Right cardiac atrium (tissue), 5 donors: ENCODE measurements around the gene CNOT1. TPM values are rescaled to one million over a fixed set of nuclear protein-coding genes. Genes with fewer than 3 reads are reported as not detected.

Experiments used
- ATAC-seq, 2 donors: fragments of 200-7000 bp; cut with Tn5 transposase; one replicate each; pipeline versions ENCODE4 v1.8.0 to v1.9.1; 2020; ENCODE audit warnings: moderate library complexity in 2 of 2, mild to moderate bottlenecking in 1 of 2
- DNase-seq, 3 donors: peaks; one replicate each; pipeline ENCODE4 v3.0.0-alpha.2; 2020
- H3K27ac ChIP-seq: one replicate; pipeline ENCODE4 v1.5.1; 2013; ENCODE audit warnings: mild to moderate bottlenecking, low read length, control low read depth, moderate library complexity
- H3K27me3 ChIP-seq: one replicate; pipeline ENCODE4 v1.6.1; 2013; ENCODE audit not compliant: control insufficient read depth, insufficient read depth
- H3K4me1 ChIP-seq: one replicate; pipeline ENCODE4 v1.6.1; 2013; ENCODE audit warnings: low read length; ENCODE audit not compliant: control insufficient read depth, insufficient read depth
- H3K4me3 ChIP-seq: one replicate; pipeline ENCODE4 v1.5.1; 2013; ENCODE audit warnings: low read length, control low read depth
- H3K9me3 ChIP-seq: one replicate; pipeline ENCODE4 v1.6.1; 2013; ENCODE audit warnings: low read length; ENCODE audit not compliant: control insufficient read depth
- WGBS: extraction: QIAGEN DNeasy Blood & Tissue Kit; methylation state at CpG from one replicate; pipeline ENCODE4 v1.1.7; 2013; 5-methylcytosine and 5-hydroxymethylcytosine counted together
- intact Hi-C, 4 donors: fragments of 100-400 bp; cut with DNase I; formaldehyde crosslinking; loops; one replicate each; pipeline versions ENCODE4 v1.11.0 to v1.14.0; 2022 to 2023
- polyA plus RNA-seq: library from polyadenylated mRNA; stranded (reverse); fragments of 200-250 nt; gene quantifications from one replicate; pipeline ENCODE4 v1.2.3, GENCODE V29; 2013
- total RNA-seq, 4 donors: library from RNA; stranded (reverse); fragmentation: NEBNext Ultra II Directional; extraction: Animal tissue kit (Norgen Biotek cat#: 25700); gene quantifications; one replicate each; pipeline ENCODE4 v1.2.1, GENCODE V29; 2021
- donor health status: healthy with polysubstance abuse.
- donor health status: DM: no; HTN: yes; CAD: no.
- donor health status: DM: no; HTN: no; CAD: no.
- donor health status: DM: no; HTN: yes; CAD: no; lungs with severe emphysema.
- donor health status: DM: yes; HTN: yes; CAD: no.

Gene CNOT1
- total and polyA plus RNA-seq, 5 donors, result 26.3 to 85.8 (median 76.9) TPM

DNA sequence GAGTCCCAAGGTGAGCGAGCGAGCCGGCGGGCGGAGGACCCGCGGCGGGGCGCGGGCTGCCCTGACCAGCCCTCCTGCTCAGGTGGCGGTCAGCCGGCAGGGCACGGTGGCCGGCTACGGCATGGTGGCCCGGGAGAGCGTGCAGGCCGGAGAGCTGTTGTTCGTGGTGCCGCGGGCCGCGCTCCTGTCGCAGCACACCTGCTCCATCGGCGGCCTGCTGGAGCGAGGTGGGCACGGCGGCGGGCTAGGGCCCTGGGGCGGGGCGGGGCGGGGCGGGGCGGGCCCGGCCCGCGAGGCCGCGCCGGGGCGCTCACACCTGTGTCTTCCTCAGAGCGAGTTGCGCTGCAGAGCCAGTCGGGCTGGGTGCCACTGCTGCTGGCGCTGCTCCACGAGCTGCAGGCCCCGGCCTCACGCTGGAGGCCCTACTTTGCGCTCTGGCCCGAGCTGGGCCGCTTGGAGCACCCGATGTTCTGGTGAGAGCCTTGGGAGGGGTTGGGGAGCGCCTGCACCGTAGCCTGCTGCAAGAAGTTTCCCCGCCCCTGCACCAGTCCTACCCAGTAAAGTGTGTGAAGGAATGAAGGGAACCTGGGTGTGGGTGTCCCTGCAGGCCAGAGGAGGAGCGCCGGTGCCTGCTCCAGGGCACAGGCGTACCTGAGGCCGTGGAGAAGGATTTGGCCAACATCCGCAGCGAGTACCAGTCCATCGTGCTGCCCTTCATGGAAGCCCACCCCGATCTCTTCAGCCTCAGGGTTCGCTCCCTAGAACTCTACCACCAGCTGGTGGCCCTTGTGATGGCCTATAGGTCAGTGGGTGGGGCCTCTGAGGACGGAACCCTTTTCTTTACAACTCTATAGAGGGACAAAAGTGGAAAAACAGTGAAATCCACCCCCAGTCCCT, 113.5 kb downstream of the CNOT1 start:
- 15% methylated on average over 66 of the region's 66 CpGs for WGBS
- ATAC-seq (peak; percentile 15 to 30), DNase-seq (peak in 2 of 3 donors; percentile 73 to 78)
- intact Hi-C loops, result loop anchor here in 2 of 4 donors (10.0 kb wide), 3 partner anchors 119 to 239 kb away; no protein-coding TSS in a partner anchor
- Histone ChIP-seq H3K27me3 (no peaks in the 10 kb centered on the region), H3K4me1 (peaks cover 5% of the 10 kb centered on the region), H3K27ac (peak overlapping the region; percentile 13), H3K9me3 (no peaks in the 10 kb centered on the region), H3K4me3 (peak overlapping the region; percentile 56)

DNA sequence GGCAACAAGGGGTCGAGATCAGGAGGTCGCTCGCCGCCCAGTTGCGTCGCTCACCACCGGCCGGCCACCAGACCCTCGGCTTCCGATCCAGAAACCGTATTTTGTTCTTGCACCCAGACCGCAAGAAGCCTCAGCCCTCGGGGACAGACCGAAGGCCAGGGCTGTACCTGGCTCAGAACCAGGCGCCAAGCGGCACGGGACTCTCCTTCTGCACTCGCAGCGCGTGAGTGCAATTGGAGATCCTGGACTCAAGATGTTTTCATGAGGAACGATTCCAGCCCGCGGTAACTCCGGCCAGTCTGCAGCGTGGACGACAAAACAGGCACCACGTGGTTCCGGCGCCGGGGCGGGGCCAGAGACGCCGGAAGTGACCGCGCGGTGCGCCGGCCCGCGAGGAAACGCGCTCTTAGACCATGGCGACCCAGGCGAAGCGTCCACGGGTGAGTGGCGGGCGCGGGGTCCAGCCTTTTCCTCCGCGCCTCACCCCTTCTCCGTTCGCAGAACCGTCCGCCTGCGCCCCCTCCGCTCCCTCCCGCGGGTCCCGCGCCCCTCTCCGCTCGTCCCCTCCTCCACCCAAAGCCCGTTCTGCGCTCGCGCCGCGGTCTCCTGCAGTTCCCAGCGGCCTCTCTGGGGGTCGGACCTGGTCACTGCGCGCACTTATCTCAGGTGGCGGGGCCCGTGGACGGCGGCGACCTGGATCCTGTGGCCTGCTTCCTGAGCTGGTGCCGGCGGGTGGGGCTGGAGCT, 114.3 kb downstream of the CNOT1 start, which contains the start of gene SETD6:
SETD6 (plus strand) TSS at position 393 of the 746 bp plus-strand sequence; CDS start at position 414, 21 bp downstream.
- ATAC-seq, result peak; percentile 94 to 95
- Histone ChIP-seq H3K4me1 (peaks cover 5% of the 10 kb centered on the region), H3K9me3 (no peaks in the 10 kb centered on the region), H3K27ac (peak within 1 kb of the TSS; percentile 31), H3K27me3 (no peaks in the 10 kb centered on the region), H3K4me3 (peak within 1 kb of the TSS; percentile 56)
- intact Hi-C loops, result loop anchor here in 2 of 4 donors (10.0 kb wide), 3 partner anchors 120 to 240 kb away; no protein-coding TSS in a partner anchor
- peak; percentile 90 to 95 (median 94) for DNase-seq
- WGBS, result under 1% methylated on average over 80 of the region's 80 CpGs

DNA sequence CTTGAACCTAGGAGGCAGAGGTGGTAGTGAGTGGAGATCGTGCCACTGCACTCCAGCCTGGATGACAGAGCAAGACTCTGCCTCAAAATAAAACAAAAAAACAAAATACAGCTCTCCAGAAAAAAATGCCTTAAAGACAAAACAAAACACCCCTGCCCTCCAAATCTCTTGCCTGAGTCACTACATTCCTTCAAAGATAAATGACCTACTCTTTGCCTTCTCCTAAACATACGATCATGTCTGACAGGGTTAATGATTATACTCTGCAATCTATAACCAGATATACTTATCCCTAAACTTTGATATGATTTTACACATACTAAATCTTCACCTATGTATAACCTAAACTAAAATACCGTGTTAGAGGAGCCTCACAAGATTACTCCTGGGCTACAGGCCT, 115.8 kb downstream of the CNOT1 start:
- WGBS, result 89% methylated on average over 3 of the region's 3 CpGs
- H3K9me3 ChIP-seq, result no peaks in the 10 kb centered on the region
- ATAC-seq, result no peak
- H3K4me3 ChIP-seq, result no peak overlapping the region
- H3K27me3 ChIP-seq, result no peaks in the 10 kb centered on the region
- intact Hi-C loops, result loop anchor here in 2 of 4 donors (5.0 to 10.0 kb wide), 4 partner anchors 121 to 243 kb away; no protein-coding TSS in a partner anchor
- DNase-seq, result no peak
- H3K27ac ChIP-seq, result no peak overlapping the region
- H3K4me1 ChIP-seq, result peaks cover 5% of the 10 kb centered on the region

DNA sequence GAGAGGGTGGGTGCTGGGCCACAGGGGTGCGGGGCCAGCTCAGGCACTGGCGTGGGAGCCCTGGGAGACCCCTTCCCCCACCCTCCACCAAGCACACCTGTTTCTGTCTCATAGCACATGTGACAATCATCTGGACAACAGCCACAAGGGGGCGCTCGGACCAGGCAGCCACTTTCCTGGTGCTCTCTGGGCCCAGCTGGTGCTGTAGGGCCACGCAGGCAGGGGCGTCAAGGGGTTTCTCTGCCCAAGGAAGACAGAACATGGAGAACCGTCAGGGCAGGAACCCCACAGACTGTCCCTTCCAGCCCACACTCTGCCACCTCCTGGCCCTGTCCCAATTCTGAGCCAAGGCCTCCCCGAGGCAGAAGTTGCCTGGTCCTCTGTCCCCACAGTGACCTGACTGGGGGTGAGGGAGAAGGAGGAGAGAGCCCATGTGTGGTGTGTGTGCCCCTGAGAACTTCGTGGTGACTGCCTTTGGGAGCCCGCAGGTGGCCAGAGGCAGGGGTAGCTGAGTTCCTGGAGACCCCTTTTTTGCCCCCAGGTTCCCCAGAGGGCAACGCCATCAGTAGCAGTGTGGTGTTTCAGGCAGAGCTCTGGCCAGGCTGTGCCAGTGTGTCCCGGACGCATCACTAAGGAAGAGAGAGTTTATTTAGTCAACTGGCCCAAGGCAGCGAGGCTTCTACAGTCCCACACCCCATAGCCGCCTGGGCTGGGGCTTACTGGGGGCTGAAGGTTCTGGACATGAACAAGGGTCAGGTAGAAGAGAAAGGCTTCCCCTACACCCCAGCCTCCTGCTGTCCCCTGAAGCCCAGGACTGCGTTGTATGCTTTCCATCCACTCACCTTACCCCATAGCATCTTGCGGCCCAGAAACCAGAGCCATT, 117.5 kb downstream of the CNOT1 start:
- DNase-seq (peak; percentile 76 to 92 (median 88)), ATAC-seq (peak in 1 of 2 donors; percentile 22)
- no peak overlapping the region for H3K27ac ChIP-seq
- H3K9me3 ChIP-seq, result no peaks in the 10 kb centered on the region
- intact Hi-C loops, result loop anchor here in 2 of 4 donors (5.0 to 10.0 kb wide), 4 partner anchors 123 to 245 kb away; no protein-coding TSS in a partner anchor
- 59% methylated on average over 17 of the region's 17 CpGs for WGBS
- no peaks in the 10 kb centered on the region for H3K27me3 ChIP-seq
- H3K4me3 ChIP-seq, result no peak overlapping the region
- H3K4me1 ChIP-seq, result peaks cover 5% of the 10 kb centered on the region

- 87% methylated on average over 30 of the region's 30 CpGs for WGBS
- Histone ChIP-seq H3K4me1 (no peaks in the 10 kb centered on the region), H3K9me3 (no peaks in the 10 kb centered on the region), H3K27ac (no peak overlapping the region), H3K4me3 (no peak overlapping the region), H3K27me3 (no peaks in the 10 kb centered on the region)
- DNase-seq (peak in 2 of 3 donors; percentile 46 to 51), ATAC-seq (no peak)
- intact Hi-C loops, result loop anchor here in 2 of 4 donors (5.0 to 10.0 kb wide), 4 partner anchors 124 to 246 kb away; no protein-coding TSS in a partner anchor
Measured at GRCh38 chr16:58510776-58511628, 118.6 kb downstream of the CNOT1 start.

DNA sequence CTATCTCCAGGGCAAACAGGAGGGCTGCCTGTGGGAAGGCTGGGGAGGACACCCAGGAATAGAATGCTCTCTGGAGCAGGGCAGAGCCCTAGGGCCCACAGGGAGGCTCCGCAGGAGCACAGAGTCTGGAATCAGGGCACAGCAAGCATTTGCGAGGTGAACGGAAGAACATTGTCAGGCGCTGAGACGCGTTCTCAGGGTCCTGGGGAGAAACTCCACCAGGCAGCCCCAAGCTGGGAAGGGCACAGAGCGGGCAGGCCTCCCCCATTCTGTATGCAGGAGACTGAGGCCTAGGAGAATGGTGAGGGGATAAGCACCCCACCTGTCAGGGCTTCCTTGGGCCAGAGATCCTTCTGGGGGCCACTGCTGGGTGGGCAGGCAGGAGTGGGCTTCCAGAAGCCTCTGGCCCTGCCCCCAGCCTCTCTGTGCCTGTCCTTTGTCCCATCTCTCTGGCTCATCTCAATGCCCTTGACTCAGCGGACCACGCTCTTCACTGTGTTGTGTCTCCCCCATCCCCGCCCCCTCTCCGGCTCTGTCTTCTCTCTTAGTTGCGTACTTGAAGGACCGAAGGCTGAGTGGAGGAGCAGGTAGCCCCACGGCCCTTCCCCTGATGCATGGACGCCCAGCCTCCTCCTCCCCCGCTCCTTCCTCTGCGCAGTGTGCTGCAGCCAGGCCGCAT, 119.4 kb downstream of the CNOT1 start:
- Histone ChIP-seq H3K4me1 (no peaks in the 10 kb centered on the region), H3K4me3 (no peak overlapping the region), H3K9me3 (no peaks in the 10 kb centered on the region), H3K27ac (no peak overlapping the region), H3K27me3 (no peaks in the 10 kb centered on the region)
- ATAC-seq (no peak), DNase-seq (peak in 1 of 3 donors; percentile 45)
- WGBS, result 92% methylated on average over 18 of the region's 18 CpGs
- intact Hi-C loops, result loop anchor here in 2 of 4 donors (5.0 to 10.0 kb wide), 4 partner anchors 125 to 247 kb away; no protein-coding TSS in a partner anchor

DNA sequence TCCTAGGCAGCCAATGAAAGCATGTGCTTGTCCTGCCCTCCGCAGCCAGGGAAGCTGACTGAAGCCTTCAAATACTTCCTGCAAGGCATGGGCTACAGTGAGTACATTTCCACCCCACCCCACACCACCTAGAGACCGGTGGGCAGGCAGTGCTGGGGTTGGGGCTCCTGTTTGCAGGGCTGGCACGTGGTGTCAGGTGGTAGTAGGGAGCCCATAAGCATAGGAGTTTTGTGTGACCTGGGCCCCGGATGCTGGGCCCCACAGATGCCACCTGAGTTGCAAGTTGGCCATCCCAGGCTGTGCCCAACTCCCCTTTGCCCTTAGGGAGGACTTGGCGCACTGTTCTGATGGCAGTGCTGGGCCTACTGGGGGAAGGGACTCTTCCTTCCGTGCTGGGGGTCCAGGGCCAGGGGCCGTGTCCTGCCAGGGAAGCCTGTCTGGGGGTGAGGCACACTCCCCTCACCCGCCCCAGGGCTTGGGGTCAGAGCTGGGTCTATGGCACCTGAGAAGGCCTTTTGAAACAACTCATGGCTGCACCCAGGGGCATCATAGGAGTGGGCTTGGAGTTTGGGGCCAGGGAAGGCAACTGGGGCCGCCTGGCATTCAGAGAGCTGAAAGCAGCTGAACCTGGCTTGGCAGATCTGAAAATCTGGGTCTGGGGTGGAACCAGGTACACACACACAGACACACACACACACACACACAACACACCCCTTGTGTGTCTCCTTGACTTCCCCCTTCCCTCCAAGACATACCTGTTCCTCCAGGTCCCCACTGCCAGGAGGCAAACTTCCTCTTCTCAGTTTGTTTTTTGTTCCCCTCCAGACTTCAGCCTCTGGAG, 120.2 kb downstream of the CNOT1 start:
- H3K9me3 ChIP-seq, result no peaks in the 10 kb centered on the region
- H3K27me3 ChIP-seq, result no peaks in the 10 kb centered on the region
- intact Hi-C loops, result loop anchor here in 2 of 4 donors (5.0 to 10.0 kb wide), 4 partner anchors 125 to 248 kb away; no protein-coding TSS in a partner anchor
- DNase-seq (peak in 2 of 3 donors; percentile 31 to 40), ATAC-seq (no peak)
- no peak overlapping the region for H3K4me3 ChIP-seq
- WGBS, result 87% methylated on average over 9 of the region's 9 CpGs
- no peaks in the 10 kb centered on the region for H3K4me1 ChIP-seq
- no peak overlapping the region for H3K27ac ChIP-seq

DNA sequence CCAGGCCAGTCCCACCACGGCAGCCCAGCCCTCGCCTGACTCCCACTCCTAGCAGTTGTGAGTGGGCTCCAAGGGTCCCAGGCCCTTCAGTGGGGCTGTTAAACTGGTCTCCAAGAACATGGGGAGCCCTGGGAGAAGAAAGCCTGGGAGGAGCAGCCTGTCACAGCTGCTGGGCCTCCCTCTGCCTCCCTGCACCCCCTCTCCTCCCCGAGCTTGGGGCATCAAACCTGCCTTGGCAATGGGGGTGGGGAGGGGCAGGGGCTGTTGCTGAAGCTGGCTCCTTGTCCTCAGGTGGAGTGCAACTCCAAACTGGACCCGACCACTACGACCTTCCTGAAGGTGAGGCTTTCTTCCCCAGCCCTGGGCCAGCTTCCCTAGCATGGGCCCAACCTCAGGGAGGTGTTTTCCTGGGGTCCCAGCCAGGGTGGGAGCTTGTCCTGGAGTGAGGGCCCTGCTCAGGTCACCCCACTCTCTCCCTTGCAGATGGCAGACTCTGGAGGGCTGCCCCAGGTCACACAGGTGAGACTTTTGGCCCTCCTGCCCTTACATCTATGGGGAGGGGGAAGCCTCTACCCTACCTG, 120.9 kb downstream of the CNOT1 start:
- H3K9me3 ChIP-seq, result no peaks in the 10 kb centered on the region
- no peaks in the 10 kb centered on the region for H3K4me1 ChIP-seq
- peak in 1 of 3 donors; percentile 37 for DNase-seq
- no peak overlapping the region for H3K4me3 ChIP-seq
- intact Hi-C loops, result no loop called here
- ATAC-seq, result no peak
- no peaks in the 10 kb centered on the region for H3K27me3 ChIP-seq
- H3K27ac ChIP-seq, result no peak overlapping the region
- WGBS, result 86% methylated on average over 5 of the region's 5 CpGs
